Activated CD4-positive, CD25-positive, alpha-beta regulatory T cell treated with anti-CD3 and anti-CD28 coated beads, Interleukin-2, amount 50 U/mL, for 24 hours (primary cell): ENCODE data around the gene XPNPEP1.
"Not testable (repeated sequence)": the region's sequence is repeated elsewhere in the genome, so short reads cannot be mapped to it uniquely, and the experiment has no call there.

Experiments used
- ATAC-seq, 2 donors: fragments of 150-1000 bp; cut with Tn5 transposase; one replicate each; pipeline ENCODE4 v1.10.0; 2021; ENCODE audit warnings: mild to moderate bottlenecking in 1 of 2, moderate library complexity in 1 of 2

Gene XPNPEP1

DNA sequence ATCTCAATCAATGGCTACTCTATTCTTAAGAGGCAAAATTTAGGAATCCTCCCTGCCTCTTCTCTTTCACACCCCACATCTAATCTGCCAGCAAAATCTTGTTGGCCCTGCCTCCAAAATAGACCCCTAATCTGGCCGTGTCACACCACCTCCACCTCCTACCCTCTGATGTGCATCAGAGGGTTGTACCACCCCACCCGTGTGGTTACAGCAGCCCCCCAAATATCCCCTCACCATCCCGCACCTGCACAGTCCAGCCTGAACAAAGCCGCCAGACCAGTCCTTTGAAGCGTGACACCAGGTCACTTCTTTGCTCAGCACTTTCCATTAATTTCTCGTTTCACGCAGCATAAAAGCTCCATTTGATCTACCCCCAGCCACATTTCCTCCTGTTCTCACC, 776 bp upstream of the XPNPEP1 start:
- no peak for ATAC-seq

DNA sequence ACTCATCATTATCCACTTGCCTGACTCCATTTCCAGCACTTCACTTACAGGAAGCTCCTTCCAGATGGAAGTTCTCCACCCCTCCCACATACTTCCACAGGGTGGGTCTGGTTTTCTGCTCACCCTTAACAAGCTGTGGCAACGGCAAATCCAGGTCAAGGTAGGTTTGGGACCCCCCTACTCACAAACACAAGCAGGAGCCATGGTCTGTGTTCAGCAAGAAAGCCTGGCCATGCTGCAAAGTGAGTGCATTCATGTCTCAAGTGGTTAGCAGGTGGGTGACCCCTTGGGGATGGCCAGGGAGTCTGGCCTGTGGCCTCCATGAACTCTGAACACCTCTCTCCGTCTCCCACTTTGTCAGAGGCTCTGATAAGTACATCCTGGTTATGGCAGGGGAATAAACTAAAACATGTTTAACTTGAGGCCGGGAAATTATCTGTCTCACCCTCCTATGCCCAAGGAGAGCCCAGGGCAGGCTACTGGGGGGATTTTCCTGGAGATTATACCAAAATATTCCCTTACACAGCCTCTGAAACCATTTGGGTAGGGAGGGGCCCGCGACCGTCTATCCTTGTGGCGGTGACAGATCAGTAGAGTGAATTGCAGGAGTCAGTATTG, 844 bp downstream of the XPNPEP1 start:
- no peak for ATAC-seq

DNA sequence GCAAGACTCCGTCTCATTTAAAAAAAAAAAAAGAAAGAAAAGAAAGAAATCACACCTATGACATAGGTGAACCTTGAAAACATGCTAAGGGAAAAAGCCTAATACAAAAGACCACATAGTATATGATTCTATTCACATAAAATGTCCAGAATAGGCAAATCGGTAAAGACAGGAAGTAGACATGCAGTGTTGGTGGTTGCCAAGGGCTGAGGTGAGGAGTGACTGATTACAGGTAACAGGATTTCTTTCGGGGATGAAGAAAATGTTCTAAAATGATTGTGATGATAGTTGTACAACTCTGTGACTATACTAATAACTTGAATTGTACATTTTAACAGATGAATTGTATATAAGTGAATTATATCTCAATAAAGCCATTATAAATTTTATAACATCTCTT, 3.3 kb downstream of the XPNPEP1 start:
- ATAC-seq, result no peak

GRCh38 chr10:109919220-109919619, 4.1 kb downstream of the XPNPEP1 start:
- peak in 1 of 2 donors; percentile 18 for ATAC-seq

GRCh38 chr10:109918707-109919106, 4.6 kb downstream of the XPNPEP1 start:
- not testable (repeated sequence) for ATAC-seq

GRCh38 chr10:109915566-109915965, 7.7 kb downstream of the XPNPEP1 start:
- no peak for ATAC-seq

- peak; percentile 90 to 92 for ATAC-seq
These were observed 8.3 kb downstream of the XPNPEP1 start for GRCh38 chr10:109914966-109915365.

GRCh38 chr10:109913306-109913892, 9.9 kb downstream of the XPNPEP1 start:
- no peak for ATAC-seq

DNA sequence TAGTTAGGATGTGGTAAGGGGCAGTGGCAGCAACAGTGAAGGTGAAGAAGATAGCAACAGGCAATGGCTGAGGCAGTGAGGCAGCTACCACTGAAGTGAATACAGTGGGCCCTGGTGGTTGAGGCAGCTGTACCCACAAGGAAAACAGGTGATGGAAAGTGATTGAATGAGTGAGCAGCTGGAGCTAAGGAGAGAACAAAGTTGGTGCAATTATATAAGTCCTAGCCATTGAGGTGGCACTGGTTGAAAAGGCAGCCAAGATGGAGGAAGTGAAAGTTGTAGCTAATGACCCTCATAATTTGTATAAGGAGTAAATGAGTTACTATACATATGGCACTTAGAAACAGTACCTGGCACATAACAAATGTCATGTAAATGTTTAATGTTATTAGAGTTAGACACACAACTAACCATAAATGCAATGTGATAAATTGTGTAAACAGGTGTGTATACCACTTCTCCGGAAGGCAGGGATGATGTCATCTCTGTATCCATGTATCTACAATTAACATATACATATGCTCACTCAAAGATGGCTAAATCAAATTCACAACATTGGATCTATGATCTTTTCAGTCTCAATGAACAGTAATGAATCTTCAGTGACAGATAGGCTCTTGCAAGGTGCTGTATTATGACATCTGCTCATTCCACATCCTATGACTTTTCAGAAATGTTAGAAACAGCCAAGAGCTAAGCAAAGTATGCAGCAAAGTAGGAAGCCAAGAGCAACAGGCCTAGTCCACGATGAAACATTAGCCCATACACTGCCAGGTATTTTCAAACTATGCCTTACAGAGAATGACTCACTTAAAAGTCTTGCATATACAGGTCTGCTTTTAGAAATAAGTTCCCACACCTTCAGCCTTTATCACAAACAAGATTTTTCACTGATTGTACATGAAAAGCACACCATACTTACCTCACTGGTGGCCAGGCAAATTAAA, 10.7 kb downstream of the XPNPEP1 start:
- ATAC-seq, result no peak

DNA sequence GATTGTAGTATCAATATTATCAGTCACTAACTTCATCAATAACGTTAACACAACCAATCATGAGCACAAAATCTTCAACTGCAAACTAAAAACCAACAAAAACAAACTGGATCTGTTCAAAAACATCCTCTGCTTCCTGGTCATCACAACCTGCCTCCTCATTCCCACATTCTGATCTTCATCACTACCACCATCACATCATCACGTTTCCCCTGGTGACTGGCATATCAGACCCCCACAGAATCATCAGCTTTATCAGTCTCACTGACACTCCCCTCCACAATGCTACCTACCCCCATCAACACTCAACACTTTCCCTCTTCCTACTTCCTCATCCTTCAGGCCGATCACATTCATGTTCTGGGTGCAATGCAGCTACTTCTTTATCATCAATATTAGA, 11.4 kb downstream of the XPNPEP1 start:
- ATAC-seq, result no peak

- ATAC-seq, result no peak
These were observed 17.0 kb downstream of the XPNPEP1 start for GRCh38 chr10:109906316-109906715.

- ATAC-seq, result no peak
These were observed 18.9 kb downstream of the XPNPEP1 start for GRCh38 chr10:109904397-109904796.

- ATAC-seq, result peak; percentile 59 to 71
These were observed 20.0 kb downstream of the XPNPEP1 start for GRCh38 chr10:109902992-109903947.

- no peak for ATAC-seq
These were observed 23.7 kb downstream of the XPNPEP1 start for GRCh38 chr10:109899356-109900331.

GRCh38 chr10:109898666-109899355, 24.5 kb downstream of the XPNPEP1 start:
- ATAC-seq, result no peak

GRCh38 chr10:109898007-109898406, 25.3 kb downstream of the XPNPEP1 start:
- ATAC-seq, result no peak

DNA sequence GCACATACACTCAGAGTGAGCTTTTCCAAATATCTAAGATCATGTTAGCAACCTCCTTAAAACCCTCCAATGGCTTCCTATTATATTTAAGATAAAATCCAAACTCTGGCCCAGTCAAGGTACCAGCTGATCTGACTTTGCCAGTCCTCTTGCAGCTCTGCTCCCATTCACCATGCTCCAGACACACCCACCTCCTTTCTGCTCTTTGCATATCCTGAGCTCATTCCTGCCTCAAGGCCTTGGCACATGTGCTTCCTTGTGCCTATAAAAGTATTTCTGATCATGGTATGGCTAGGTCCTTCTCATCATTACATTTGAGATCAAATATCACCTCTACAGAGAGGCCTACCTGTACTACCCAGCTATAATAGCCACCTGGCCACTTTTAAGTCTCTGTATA, 27.5 kb downstream of the XPNPEP1 start:
- no peak for ATAC-seq

DNA sequence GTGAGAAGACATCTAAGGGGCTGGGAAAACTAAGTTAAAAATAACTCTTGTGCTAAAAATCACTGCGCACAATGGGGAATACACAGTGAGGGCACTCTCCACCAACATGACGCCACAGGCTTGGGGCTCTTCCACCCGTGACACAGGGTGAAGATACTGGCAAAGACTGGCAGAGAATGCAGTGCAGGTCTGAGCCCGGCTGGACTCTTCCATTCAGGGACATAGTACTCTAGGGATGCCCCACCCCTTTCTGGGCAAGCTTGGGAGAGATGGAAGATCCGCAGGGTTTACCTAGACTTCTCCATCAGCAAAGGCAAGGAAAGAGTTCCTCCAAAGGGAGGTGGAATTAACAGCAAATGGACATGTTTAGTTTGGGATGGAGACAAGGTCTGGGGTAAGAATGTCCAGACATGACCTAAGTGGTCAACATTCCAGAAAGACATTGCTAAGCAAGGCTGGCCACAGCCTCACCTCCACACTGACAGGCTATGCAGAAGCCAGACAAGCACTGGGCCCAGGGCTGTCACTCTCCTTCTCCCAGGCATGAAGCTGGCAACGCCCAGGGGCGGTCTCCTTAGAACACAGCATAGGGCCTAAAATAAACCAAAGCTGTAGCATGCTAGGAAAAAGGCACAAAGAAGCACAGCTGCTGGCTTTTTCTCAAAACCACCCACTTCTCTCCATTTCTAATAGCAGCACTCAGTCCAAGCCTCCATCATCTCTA, 28.1 kb downstream of the XPNPEP1 start:
- ATAC-seq, result no peak

DNA sequence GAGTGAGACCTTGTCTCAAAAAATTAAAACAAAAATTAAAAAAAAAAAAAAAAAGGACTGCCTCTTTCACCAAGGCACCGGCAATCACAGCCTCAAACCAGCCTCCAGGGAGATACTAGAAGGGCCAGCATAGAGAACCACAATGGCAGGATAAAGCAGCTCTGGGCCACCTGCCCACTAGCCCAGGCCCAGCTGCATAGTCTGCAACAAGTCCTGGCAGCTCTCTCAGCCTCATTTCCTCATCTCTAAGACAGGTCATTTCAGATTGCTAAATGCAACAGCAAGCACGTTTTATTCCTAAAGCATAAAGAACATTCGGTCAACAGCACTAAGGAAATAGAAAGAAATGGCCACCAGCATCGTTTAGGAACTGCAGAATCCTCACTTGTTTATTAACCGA, 28.8 kb downstream of the XPNPEP1 start:
- no peak for ATAC-seq

GRCh38 chr10:109893386-109893785, 29.9 kb downstream of the XPNPEP1 start:
- no peak for ATAC-seq
